Measurements from ENCODE around the gene HNRNPK. TPM values are rescaled to one million over a fixed set of nuclear protein-coding genes. Genes with fewer than 3 reads are reported as not detected.

Gene HNRNPK
- total RNA-seq, 4 donors from 2014 or later = 501 to 702 (median 639) TPM

DNA sequence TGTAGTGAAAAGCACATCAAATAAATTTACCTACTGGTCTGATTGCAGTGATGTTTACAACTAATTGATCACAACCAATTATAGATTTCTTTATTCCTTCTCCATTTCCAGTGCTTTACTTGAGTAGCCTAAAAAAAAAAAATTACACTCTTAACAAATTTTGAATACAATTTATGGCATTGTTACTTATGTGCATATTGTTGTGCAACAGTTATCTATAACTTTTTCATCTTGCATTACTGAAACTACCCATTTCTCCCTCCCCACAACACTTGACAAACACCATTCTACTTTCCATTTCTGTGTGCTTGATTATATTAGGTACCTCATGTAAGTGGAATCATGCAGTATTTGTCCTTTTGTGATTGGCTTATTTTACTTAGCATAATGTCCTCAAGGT is 12.9 kb upstream of the HNRNPK start:
- no peak for DNase-seq
- Histone ChIP-seq H3K36me3 (no peaks in the 10 kb centered on the region), H3K4me3 (replicated peaks in 1 of 3) (no peak overlapping the region), H3K27me3 (no peaks in the 10 kb centered on the region), H3K27ac (no peak overlapping the region), H3K4me1 (peaks cover 0 to 3% of the 10 kb centered on the region in 2 donors), H3K9me3 (no peaks in the 10 kb centered on the region)
- TF ChIP-seq, protein P1, sequence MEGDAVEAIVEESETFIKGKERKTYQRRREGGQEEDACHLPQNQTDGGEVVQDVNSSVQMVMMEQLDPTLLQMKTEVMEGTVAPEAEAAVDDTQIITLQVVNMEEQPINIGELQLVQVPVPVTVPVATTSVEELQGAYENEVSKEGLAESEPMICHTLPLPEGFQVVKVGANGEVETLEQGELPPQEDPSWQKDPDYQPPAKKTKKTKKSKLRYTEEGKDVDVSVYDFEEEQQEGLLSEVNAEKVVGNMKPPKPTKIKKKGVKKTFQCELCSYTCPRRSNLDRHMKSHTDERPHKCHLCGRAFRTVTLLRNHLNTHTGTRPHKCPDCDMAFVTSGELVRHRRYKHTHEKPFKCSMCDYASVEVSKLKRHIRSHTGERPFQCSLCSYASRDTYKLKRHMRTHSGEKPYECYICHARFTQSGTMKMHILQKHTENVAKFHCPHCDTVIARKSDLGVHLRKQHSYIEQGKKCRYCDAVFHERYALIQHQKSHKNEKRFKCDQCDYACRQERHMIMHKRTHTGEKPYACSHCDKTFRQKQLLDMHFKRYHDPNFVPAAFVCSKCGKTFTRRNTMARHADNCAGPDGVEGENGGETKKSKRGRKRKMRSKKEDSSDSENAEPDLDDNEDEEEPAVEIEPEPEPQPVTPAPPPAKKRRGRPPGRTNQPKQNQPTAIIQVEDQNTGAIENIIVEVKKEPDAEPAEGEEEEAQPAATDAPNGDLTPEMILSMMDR (IDR thresholded peaks at IDR 0.05) = no peak
- no peak for TF ChIP-seq POLR2A (IDR thresholded peaks at IDR 0.05)
- intact Hi-C loops (cut with DNase I) = no loop called here

DNA sequence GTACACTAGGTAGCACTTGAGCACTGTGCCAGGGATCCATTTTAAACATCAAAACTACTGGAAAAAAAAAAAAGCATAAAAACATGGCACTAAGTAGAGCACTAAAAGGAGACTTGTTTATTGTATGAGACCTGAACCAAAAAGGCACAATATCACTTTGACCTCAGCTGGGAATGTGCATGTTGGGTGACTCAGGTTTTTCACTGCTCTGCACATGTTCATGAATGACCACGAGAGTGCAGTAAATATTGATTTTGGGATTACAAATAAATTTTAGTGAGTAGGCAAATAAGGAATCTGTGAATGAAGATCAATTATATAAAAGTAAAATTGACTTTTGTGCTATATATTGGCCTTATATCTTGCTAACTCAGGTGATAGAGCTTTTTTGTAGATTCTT is 12.4 kb upstream of the HNRNPK start:
- DNase-seq = no peak
- 88 to 93% methylated on average over 1 of the region's 1 CpG for WGBS, 2 donors

DNA sequence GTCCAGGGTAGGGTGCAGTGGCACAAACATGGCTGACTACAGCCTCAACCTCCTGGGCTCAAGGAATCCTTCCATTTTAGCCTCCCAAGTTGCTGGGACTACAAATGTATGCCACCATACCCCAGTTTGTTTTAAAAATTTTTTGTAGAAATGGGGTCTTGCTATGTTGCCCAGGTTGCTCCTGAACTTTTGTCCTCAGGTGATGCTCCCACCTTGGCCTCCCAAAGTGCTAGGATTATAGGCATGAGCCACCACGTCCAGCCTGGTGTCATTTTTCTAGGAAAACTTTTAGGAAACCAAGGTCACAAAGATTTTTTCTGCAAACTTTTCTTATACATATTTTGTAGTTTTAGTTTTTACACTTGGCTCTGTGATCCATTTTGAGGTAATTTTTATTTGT is 11.3 kb upstream of the HNRNPK start:
- Histone ChIP-seq H3K27ac (no peak overlapping the region), H3K36me3 (no peaks in the 10 kb centered on the region), H3K4me1 (peaks cover 3 to 7% of the 10 kb centered on the region in 2 donors), H3K4me3 (replicated peaks in 1 of 3) (no peak overlapping the region), H3K27me3 (no peaks in the 10 kb centered on the region), H3K9me3 (no peaks in the 10 kb centered on the region)
- DNase-seq = no peak
- no peak for TF ChIP-seq POLR2A (IDR thresholded peaks at IDR 0.05)
- TF ChIP-seq, protein P1 (IDR thresholded peaks at IDR 0.05) = no peak
- 94 to 100% methylated on average over 1 of the region's 1 CpG for WGBS, 2 donors
- intact Hi-C loops (cut with DNase I) = no loop called here

More for the DNA sequence above, 12.4 kb upstream of the HNRNPK start:
- no peak overlapping the region for H3K4me3 ChIP-seq (replicated peaks in 1 of 3)
- H3K27ac ChIP-seq = no peak overlapping the region
- peaks cover 1 to 3% of the 10 kb centered on the region in 2 donors for H3K4me1 ChIP-seq
- no peaks in the 10 kb centered on the region for H3K27me3 ChIP-seq
- H3K36me3 ChIP-seq = no peaks in the 10 kb centered on the region
- intact Hi-C loops (cut with DNase I) = no loop called here
- H3K9me3 ChIP-seq = no peaks in the 10 kb centered on the region
- TF ChIP-seq, protein P1 (IDR thresholded peaks at IDR 0.05) = no peak
- no peak for TF ChIP-seq POLR2A (IDR thresholded peaks at IDR 0.05)

DNA sequence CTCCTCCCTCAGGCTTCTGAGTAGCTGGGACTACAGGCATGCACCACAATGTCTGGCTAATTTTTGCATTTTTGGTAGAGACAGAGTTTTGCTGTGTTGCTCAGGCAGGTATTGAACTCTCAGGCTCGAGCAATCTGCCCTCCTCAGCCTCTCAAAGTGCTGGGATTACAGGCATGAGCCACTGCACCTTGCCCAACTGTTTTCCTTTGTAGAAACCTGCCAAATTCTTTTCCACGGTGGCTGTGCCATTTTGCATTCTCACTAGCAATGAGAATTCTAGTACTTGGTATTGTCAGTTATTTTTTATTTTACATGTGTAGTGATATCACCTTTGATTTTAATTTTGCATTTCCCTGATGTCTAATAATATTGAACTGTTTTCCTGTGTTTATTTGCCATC is 8.4 kb upstream of the HNRNPK start:
- 46 to 47% methylated on average over 2 of the region's 2 CpGs for WGBS, 2 donors
- H3K4me1 ChIP-seq = peaks cover 3 to 7% of the 10 kb centered on the region in 2 donors
- H3K36me3 ChIP-seq = no peaks in the 10 kb centered on the region
- no peak overlapping the region for H3K4me3 ChIP-seq (replicated peaks in 1 of 3)
- no peak for DNase-seq
- no peak overlapping the region for H3K27ac ChIP-seq
- intact Hi-C loops (cut with DNase I) = no loop called here
- TF ChIP-seq, protein P1 (IDR thresholded peaks at IDR 0.05) = no peak
- H3K27me3 ChIP-seq = no peaks in the 10 kb centered on the region
- H3K9me3 ChIP-seq = no peaks in the 10 kb centered on the region

DNA sequence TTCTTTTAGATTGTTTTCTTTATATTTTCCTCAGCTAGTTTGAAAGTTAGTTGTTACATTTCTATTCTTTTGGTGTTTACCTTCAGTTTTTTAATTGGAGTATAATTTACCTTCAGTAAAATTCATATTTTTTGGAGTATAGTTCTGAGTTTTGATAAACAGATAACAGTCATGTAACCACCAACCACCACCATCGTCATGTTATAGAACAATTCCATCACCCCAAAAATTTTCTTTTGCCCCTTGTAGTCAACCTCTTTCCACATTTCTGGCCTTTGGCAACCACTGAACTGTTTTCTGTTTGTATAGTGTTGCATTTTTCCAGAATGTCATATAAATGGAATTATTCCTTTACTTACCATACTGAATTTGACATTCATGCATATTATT is 7.4 kb upstream of the HNRNPK start:
- Histone ChIP-seq H3K4me3 (replicated peaks in 1 of 3) (no peak overlapping the region), H3K9me3 (no peaks in the 10 kb centered on the region), H3K27me3 (no peaks in the 10 kb centered on the region), H3K4me1 (peaks cover 3 to 7% of the 10 kb centered on the region in 2 donors), H3K27ac (no peak overlapping the region), H3K36me3 (no peaks in the 10 kb centered on the region)
- intact Hi-C loops (cut with DNase I) = no loop called here
- DNase-seq = no peak
- WGBS, 2 donors = 95 to 96% methylated on average over 1 of the region's 1 CpG
- TF ChIP-seq, protein P1 (IDR thresholded peaks at IDR 0.05) = no peak
- no peak for TF ChIP-seq POLR2A (IDR thresholded peaks at IDR 0.05)
